Measurements from ENCODE around the gene EIF4B.

GRCh38 chr12:53060064-53060720 lies 53.9 kb downstream of the EIF4B start:
- TF ChIP-seq CTCF (IDR thresholded peaks at IDR 0.05) (no peak), ZFX (IDR thresholded peaks at IDR 0.05; ENCODE audit: borderline replicate concordance) (no peak)

All from 22Rv1 (cell line).